NCI-H345 treated with DMSO at 0.1 percent for 48 hours (cell line): Measurements from ENCODE around the gene GRAMD4.

ENCODE experiments used
- DNase-seq: peaks from one replicate; lab custom pipeline; 2025; ENCODE audit not compliant: unreplicated experiment; lab: John Stamatoyannopoulos, UW

The GRAMD4 gene

GRCh38 chr22:46598224-46598623, 22.0 kb upstream of the GRAMD4 start:
- no peak for DNase-seq

- no peak for DNase-seq
Observed at GRCh38 chr22:46598737-46599424, 21.3 kb upstream of the GRAMD4 start.

GRCh38 chr22:46600273-46600796, 19.9 kb upstream of the GRAMD4 start:
- DNase-seq = no peak

DNA sequence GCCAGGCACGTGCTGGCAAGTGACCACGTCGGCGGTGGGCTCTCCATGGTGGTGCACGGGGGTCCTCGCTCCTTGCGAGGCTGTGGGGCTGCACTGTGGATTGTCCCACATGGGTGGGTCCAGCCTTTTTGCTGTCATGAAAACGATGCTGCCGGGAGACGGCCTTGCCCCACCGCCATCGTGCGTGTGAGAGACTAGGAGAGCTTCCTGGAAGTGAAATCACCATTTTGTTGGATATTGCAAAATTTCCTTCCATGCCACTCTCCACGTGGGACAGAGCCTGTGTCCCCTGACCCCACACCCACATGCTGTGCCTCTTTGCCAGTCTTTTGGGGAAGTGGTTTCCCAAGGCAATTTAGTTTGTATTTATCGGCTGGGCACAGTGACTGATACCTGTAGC, 18.2 kb upstream of the GRAMD4 start:
- DNase-seq = no peak

GRCh38 chr22:46604306-46604690, 15.9 kb upstream of the GRAMD4 start:
- DNase-seq = no peak

DNA sequence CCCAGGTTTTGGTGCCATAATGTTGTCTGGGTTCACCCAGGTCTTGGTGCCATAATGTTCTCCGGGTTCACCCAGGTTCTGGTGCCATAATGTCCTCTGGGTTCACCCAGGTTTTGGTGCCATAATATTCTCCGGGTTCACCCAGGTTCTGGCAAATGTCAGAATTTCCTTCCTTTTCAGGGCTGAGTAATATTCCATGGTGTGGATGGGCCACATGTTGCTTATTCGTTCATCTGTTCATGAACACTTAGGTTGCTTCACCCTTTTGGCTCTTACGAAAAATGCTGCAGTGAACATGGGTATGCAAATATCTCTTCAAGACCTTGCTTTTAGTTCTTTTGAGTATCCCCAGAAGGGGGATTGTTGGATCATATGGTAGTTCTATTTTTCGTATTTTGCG, 15.1 kb upstream of the GRAMD4 start:
- no peak for DNase-seq

DNA sequence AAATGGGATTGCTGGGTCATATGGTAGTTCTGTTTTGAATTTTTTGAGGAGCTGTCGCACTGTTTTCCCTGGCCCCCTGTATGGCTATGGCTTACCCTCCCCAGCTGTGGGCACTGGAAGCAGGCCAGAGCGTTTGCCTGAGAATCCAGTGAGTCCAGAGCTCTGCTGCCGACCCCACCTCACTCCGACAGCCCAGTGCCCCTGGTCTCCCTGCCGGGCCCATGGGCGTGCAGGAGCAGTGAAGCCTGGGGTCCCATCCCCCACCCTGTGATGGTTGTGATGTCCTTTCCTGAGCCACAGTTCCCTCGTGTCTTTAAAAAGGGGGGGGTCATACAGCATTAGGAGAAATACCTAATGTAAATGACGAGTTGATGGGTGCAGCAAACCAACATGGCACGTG, 13.3 kb upstream of the GRAMD4 start:
- DNase-seq = no peak

DNA sequence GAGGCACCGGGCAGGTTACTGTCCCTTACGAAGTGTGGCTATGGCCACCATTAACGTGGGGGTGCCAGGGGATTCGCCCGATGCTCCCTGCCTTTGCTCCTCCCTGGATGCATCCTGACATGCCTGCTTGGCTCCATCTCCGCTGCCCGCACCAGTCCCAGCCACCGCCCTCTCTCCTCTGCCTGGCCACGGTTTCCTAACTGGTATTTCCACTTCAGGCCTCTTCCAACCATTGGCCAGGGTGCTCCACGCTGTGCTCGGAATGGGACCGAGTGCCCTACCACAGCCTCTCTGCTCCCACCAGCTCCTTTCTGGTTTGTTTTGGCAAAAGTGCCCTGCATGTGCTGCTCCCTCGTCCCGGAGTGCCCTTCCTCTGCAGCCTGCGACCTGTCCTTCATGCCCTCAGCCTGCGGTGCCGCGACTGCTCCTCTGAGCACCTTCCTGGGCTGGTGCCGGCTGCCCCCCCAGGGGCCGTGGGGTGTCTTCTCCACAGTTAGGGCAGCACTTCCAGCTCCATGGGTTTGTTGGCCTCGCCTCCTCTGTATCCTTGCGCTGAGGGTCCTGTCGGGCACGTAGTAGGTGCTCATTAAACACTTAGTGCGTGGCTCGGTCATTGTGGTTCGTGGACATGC, 12.6 kb upstream of the GRAMD4 start:
- DNase-seq = no peak

DNA sequence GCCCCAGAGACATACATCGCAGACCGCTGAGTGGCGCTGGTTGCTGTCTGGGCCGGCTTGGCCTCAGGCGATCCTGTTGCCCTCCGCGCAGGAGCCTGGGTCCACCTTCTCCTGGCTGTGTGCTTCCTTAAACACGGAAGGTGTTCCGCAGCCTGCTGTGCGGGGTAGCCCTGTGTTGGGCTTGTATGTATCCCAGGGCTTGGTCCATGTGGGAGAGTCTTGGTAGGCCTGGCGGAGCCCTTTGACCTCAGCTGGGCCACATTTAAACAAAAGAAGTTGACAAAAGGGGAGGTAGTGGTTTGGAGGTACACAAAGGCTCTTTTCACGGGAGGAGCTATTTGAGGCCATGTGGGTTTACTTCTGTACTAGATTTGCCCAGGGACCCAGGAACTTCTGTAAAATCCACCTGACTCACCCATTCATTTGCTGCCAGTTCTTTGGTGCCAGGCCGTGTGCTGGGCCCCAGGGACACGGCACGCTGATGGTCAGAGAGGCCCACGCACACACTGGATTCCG, 11.0 kb upstream of the GRAMD4 start:
- no peak for DNase-seq

DNA sequence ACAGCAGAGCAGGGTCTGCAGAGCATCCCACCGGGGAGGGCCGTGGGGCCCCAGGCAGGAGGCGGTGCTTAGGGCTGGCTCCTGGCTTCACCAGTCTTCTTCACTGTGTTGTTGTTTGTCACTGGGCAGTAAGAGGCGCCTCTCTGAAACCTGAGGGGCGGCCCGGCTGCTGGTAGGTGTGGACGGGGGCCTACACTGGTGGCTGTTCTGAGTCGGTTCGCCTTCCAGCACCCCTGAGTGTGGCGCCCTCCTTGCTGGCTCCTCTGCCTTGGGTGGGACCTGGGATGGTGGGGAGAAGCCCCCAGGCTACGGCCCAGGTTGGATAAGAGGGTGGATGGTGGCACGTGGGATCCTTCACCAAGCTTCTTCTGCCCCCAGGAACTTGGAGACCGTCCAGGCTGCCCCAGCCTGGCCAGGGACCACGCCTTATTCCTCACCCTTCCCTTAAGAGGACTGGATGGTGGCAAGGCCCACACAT, 10.4 kb upstream of the GRAMD4 start:
- DNase-seq = no peak

DNA sequence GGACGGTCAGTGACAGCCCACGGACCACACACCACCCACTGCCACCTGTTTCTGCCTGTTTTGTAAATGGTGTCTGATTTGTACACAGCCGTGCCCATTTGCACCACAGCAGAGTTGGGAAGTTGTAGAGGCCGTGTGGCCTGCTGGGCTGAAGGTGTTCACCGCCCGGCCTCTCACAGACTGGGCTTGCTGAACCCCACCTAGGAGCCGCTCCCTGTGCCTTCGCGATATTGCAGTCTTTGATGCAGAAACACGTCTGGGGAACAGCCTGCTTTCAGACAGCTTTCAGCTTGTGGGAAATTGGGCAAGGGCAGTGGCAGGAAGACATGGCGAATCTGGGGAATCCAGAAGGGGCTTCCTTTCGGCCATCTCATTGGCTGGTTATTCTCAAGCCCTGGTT, 9.8 kb upstream of the GRAMD4 start:
- no peak for DNase-seq

- no peak for DNase-seq
Observed at GRCh38 chr22:46611189-46611588, 9.0 kb upstream of the GRAMD4 start.

GRCh38 chr22:46612341-46612903, 7.8 kb upstream of the GRAMD4 start:
- no peak for DNase-seq

DNA sequence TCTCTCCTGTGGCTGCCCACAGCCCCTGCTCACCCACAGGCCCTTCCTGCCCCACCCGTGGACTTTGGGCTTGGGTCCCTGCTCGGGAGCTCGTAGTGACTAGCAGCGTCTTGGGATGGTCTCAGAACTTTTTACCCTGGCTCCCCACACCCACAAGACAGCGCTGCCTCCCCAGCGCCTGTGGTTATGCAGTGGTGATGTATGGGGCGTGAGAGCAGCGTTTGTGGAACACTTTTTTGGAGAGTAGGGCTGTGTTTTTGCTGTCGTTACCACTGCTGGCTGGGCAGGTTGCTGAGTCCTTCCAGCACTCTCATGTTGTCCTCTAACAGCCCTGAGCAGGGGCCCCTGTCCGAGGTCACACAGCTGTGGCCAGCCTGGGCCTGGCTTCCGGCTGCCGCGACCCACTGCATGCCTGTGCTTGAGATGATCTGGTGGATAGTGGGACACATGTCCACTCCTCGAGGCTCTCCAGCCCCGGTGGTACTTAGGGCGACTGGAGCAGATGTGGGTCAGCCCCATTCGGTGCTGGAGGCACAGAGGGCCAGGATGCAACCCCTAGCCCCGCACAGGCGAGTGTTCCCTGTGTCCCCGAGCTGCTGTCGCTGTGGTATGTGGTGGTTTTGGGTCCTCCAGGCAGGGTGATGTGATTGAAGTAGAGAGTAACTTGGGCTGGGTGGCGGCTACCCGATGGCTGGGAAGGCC, 7.1 kb upstream of the GRAMD4 start:
- no peak for DNase-seq

DNA sequence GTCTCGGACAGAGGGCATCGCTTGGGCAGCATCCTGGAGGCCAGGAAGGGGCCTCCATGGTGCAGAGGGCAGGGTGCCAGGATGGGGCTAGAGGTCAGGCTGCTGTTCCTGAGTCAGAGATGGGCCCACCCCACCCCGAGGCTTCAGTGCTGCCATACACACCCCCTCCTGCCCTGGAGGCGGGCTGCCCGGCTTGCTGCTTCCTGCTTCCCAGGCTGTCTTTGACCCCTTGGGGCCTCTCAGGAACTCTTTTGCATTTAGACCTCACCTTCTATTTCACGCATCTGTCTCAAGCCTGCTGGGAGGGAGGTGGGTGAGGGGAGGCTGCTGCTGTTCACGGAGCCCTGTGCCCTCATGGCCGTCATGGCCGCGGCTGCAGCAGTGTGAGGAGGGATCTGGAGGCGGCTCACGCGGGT, 6.6 kb upstream of the GRAMD4 start:
- no peak for DNase-seq

DNA sequence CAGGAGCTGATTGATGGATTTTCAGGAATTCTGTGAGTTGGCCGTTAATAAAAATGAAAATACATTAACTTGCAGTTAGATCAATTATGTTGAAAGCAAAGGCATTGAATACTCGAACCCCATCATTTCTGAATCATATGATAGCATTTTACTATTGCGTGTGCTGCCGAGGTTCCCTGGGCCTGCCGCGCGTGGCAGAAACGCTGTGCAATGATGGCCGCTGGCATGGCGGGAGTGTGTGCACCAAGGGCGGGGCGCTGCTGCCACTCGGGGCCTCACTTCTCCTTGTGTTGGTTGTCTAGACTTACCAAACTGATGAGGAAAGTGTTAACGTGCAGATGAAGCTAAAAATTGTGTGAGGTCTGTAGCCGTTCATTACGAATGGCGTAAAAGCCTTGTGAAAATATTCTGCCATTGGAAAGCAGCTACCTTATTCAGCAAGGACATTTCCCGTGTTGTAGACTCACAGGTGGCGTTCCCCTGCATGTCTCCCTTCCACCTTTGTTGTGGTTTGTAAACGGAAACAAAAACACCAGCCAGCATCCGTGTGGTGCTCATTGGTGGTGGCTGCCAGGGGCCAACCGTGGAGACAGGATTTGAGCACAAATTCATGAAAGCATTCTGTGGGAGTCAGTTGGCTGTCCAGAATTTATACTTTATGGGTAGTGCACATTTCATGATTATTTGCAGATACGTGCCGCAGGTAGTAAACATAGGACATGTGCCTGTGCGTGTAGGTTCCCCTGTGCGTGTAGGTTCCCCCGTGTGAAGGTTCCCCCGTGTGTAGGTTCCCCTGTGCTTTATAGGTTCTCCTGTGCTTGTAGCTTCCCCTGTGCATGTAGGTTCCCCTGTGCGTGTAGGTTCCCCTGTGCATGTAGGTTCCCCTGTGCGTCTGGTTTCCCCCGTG, 5.9 kb upstream of the GRAMD4 start:
- DNase-seq = no peak

- DNase-seq = no peak
Observed at GRCh38 chr22:46617207-46617985, 2.8 kb upstream of the GRAMD4 start.

DNA sequence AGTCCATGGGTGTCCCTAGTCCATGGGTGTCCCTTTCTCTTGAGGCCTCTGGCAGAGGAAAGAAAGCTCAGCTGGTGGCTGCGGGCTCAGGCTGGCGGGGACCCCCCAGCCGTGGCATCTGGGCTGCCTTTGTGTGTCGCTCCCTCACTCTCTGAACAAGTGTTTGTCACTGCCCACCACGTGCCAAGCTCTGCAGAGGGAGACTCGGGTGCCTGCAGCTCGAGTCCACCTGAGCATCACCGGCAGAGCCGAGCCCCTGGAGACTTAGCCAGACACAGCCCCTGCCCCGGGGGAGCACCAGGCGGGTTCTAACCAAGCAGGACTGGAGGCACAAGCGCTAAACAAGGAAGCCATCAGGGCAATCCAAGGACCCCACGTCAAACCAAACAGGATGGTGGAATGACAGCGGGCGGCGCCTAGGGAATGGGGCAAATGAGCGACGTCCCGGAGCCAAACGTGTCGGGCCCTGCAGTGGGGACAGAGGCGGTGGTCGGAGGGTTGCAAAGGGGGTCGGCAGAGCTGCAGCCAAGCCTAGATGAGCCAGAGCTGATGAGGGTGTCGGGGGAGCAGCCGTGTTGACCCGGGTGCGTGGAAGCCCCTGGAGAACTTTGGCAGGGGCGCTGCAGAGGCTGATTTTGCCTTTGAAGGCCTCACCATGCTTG, 2.1 kb upstream of the GRAMD4 start:
- no peak for DNase-seq

GRCh38 chr22:46618667-46619066, 1.5 kb upstream of the GRAMD4 start:
- no peak for DNase-seq
